Activated CD4-positive, CD25-positive, alpha-beta regulatory T cell treated with anti-CD3 and anti-CD28 coated beads, Interleukin-2, amount 50 U/mL, for 16 hours (primary cell): ENCODE measurements around the gene UQCR11.

Experiments
- DNase-seq: peaks from one replicate; pipeline ENCODE4 v3.0.0-alpha.2; 2020; ENCODE audit warnings: low read depth, low spot score

UQCR11 gene

DNA sequence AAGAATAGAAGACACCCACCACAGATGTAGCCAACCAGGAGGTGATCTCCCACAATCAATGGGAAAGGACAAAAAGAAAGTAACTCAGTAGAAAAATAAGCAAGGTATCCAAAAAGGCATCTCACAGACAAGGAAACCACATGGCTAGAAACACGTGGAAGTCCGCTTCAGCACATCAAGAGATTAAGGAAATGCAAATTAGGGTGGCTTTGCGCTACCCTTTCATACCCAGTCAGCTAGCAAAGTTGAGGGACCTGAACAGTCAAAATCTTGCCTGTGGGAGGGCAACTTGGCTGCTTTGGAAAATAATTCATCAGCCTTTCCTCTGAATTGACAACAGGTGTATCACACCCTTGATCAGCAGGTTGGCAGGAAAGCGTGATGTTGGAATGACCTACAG lies 11.6 kb upstream of the UQCR11 start:
- no peak for DNase-seq

DNA sequence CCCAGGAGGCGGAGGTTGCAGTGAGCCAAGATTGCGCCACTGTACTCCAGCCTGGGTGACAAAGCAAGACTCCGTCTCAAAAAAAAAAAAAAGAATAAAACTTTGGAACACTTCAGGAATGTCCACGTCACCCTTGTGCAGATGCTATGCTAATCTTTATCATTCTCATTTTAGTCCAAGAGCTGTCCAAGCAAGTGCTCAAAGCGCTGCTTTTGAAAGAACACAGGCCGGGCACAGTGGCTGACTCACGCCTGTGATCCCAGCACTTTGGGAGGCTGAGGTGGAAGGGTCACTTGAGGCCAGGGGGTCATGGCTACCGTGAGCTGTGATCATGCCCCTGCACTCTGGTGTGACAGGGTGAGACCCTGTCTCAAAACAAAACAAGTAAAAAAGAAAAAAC lies 11.1 kb upstream of the UQCR11 start:
- DNase-seq = no peak

DNA sequence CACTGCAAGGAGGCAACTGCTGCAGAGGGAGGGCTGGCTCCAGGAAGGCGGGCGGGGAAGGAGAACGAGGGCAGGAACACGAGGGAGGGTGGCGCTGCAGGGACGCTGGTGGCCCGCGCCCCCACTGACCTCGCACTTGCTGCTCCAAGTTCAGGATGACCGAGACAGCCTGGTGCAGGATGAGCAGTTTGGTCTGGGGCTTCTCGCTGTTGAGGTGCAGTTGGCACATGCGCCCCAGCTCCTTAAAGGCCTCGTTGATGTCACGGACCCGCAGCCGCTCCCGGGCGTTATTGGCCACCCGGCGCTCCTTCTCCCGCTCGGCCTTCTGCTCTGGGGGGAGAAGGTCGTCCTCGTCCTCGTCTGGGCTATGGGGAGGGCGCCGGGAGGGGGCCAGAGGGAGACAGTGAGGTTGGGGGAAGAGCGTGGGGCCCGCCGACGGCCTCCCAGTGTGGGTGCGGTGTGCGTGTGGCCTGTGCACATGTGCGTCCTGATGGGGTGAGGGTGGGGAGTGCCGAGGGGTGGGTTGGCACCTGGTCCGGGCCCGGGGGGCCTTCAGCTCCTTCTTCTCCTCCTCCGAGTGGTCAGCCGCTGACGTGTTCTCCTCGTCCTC lies 10.0 kb upstream of the UQCR11 start:
- DNase-seq = no peak

DNA sequence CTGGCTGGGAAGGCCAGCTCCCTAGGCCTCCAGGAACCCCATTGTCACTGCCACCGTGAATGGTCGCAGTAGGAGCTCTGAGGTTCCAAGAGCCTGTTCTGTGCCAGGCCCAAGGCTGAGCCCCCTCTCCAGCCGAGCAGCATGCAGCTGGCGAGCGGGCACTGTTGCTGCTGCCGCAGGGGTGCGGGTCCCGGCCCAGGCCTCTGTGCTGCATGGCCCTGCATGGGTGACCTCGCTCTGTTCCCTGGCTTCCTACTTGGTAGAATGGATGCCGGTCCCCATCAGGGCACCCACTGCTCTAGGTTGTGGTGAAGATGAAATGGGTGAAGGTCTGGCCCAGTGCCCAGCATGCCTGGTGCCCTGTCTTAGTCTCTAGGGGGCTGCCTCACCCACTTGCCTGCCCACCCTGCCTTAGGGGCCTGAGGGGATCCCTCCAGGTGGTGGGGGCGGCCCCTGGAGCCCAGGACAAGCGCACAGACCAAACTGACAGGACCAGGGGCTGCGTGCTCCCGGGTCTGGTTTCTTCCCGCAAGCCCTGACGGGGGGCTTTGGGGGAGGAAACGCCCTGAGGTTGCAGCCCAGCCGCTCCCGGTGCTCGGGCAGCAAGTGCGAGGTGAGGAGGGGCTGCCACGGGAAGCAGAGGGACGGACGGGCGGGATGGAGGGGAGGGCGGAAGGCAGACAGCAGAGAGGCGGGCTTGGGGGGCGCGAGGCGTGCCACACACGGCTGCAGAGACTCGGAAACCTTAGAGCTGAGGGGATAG lies 8.7 kb upstream of the UQCR11 start:
- no peak for DNase-seq

DNA sequence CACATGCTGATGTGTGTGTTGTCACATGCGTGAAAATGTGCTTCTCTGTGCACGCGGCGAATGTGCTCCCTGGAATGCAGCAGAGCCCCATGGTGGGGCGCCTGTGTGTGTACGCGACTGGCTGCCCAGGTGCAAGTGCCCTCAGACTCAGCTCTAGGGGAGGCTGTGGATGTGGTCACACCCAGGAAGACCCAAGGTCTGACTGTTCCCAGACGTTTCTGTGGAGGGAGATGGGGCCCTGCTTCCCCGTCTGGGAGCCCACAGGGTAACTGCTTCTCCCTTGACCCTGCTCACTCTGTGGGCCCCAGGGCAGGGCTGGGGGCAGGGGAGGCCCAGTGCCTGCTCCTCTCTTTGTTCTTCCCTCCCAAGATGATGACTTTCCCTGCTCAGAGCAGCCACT lies 7.9 kb upstream of the UQCR11 start:
- no peak for DNase-seq

DNA sequence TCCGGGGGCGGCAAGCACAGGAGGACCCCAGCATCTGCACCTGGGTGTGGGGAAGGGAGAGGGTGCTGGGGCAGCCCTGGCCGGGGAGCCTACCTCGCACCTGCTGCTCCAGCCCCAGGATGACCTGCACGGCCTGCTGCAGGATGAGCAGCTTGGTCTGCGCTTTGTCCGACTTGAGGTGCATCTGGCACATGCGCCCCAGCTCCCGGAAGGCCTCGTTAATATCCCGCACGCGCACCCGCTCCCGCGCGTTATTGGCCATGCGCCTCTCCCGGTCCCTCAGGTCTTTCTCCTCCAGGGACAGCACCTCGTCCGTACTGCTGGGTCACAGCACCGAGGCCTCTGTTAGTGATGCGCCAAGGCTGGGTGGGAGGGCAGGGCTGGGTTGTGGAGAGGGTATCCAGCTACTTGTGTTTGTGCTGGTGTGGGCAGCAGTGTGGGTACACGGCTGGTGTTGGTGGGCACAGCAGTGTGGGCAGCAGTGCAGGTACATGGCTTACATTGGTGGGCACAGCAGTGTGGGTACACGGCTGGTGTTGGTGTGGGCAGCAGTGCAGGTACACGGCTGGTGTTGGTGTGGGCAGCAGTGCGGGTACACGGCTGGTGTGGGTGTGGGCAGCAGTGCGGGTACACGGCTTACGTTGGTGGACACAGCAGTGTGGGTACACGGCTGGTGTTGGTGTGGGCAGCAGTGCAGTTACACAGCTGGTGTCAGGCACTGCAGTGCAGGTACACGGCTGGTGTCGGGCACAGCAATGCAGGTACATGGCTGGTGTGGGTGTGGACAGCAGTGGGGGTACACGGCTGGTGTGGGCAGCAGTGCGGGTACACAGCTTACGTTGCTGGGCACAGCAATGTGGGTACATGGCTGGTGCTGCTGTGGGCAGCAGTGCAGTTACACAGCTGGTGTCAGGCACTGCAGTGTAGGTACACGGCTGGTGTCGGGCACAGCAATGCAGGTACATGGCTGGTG lies 7.1 kb upstream of the UQCR11 start:
- DNase-seq = no peak

DNA sequence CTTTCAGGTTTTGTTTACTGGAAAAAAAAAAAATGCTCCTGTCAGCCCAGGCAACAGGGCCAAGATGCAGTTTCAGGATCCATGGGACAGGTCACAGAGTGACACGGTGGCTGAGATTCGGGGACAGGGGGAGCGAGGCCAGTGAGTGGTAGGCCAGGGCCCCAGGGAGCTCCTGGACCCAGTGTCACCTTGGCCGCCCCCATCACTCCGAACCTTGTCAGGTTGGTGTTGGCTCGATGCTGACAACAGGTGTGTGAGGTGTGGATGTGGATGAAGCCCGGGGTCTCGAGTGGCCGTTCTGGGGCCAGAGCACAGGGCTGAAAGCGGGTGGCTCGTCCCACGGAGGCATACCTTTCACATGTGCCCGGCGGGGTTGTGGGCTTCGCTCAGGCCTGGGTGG lies 6.1 kb upstream of the UQCR11 start:
- DNase-seq = no peak

DNA sequence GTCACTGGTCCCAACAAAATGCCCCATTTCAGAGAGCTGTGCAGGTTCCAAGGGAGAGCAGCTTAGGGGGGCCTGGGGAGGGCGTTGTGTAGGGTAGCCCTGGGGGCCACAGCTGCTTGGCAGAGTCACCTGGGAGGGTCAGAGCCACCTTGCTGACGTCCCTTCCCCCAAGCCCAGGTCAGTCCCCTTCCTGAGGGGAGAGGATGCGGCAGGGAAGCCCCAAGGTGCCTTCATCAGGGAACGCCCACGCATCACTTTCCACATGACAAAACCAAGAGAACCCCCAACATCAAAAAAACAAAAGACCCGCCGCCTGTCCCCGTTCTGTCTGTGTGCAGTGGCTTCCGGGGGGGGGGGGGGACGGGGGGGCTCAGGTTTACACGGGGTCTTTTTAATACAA lies 5.3 kb upstream of the UQCR11 start:
- DNase-seq = no peak

DNA sequence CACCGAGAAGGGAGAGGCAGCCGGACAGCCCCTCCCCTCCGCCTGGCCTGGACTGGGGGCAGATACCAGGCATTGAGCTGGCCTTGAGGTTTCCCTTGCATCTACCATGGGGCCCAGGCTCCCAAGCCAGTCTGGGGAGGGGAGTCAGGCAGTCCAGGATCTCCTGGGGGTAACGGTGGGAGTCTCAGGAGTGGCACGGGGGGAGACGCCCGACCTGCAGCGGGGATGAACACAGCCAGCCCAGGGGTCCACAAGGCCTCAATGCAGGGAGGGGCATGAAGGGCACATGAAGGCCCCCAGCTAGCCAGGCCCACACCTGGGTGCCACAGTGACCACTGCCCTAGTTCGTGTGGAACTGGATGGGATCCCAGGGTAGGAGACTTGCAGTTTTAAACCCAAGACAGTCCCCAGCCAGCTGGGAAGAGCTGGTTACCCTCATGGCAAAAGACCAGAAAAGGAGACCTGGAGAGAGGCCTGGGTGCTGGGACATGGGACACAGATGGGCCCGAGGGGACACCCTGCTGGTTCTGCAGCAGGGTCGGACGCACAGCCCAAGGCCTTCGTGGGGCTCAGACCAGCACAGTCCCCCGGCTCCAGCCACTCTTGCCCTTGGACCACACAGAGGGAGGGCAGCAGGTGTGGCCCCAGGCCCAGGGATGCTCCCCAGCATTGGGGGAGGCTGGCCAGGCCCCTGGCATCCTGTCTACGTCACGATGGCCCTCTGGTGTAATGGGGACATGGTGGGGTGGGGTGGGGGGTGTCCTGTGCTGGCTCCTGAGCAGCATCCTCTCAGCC lies 4.6 kb upstream of the UQCR11 start:
- no peak for DNase-seq

DNA sequence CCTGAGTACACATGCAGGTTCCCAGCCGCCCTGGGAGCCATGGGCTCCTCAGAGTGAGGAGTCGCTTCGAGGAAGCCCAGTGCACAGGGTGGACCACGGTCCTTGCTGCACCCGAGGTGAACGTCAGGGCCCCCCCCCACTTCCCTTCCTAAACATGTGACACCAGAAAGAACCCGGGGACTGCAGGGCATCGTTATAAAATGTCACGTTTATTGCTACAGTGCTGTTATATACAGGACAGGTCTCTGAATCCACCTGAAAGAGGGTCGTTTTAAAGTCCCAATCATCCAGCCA lies 3.8 kb upstream of the UQCR11 start:
- no peak for DNase-seq

DNA sequence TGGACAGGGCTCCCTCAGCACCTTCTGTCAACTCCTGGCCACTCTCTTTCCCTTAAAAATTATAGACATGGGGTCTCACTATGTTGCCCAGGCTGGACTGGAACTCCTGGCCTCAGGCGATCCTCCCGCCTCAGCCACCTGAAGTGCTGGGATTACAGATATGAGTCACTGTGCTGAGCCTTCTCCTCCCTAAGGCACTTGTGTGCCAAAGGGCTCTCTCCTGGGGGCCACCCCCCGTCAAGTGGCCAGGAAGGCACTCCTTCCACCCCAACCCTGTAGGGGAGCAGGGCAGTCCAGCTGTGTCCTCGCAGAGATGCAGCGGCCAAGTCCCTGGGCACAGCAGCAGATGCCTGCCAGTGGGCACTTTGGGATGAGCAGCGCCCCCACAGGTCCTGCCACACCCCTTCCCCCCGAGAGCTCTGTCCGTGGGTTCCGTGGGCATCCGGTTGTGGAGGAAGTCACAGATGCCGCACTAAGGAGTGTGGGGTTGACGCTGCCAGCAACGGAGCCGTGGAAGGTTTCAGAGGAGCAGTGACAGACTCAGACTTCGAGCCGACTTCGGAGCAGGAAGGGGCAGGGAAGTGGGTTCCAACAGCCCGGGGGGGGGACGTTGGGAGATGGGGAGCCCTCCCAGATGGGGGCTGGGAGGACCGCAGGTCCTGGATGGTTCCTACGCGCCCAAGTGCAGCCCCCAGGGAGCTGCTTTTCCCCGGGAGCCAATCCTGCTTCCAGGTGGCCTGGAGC lies 3.3 kb upstream of the UQCR11 start:
- no peak for DNase-seq

DNA sequence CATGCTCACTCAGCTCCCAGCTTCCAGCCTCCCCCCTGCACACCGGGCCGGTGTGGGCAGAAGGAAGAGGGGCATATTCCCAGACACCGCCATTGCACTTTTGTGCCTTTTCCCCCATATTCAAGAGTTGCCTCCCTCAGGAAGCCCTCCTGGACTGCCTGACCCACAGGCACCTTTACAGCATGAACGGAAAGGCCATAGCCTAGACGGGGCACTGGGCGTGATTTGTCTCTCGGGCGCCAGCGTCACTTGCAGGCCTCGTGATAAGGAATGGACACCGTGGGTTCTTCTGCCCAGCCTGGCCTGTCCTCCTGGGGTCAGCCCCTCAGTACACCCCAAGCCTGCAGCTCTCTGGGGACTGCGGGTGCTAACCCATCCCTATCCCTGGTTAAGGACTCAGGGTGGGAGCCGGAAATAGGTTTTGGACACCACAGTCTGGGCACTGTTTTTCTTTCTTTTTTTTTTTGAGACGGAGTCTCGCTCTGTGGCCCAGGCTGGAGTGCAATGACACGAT lies 933 bp upstream of the UQCR11 start:
- no peak for DNase-seq

DNA sequence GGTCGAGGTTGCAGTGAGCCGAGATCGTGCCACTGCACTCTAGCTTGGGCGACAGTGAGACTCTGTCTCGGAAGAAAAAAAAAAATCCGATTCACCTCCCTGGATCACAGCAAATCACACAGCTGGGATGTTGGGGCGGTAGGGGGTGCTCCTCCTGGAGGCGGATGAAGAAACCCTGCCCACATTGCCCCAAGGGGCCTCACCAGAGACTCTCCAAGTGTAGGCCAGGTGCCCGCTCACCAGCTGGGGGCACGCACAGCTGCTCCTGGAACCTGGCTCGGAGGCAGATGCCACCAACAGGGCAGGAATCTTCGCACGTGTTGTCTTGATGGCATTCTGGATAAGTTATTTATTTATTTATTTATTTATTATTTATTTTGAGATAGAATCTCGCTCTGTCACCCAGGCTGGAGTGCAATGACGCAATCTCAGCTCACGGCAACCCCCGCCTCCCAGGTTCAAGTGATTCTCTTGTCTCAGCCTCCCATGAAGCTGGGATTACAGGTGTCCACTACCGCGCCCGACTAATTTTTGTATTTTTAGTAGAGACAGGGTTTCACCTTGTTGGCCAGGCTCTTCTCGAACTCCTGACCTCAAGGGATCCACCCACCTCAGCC lies 3.1 kb downstream of the UQCR11 start:
- DNase-seq = no peak

DNA sequence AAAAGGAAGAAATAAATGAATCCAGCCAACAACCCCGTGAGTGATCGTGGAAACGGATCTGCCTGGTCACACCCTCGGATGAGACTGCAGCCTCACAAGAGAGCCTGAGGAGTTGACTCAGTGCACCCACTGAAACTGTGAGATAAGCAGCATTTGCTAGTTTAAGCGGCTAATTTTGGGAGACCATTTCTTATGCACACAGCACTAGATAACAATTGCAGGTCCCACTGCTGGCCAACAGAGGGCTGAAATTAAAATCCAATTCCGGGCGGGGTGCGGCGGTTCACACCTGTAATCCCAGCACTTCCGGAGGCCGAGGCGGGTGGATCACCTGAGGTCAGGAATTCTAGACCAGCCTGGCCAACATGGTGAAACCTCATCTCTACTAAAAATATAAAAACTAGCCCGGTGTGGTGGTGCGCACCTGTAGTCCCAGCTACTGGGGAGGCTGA lies 3.6 kb downstream of the UQCR11 start:
- no peak for DNase-seq

DNA sequence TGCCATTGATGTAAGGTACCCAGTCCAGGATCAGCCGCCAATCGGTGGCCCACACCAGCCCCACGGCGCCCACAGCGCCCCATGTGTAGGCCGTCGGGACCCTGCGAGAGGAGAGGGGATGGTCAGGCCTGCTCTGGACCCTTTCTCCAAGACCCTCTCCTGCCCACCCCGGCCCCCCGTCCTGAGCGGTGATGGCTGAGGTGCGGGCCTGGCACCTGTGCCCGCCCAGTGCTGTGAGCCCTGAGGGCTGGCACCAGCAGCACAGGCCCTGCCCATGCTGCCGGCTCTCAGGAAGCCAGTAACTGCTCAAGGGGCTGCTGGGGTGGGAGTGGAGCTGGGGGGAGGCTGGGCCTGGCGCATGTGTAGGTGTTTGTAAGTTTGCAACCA lies 5.8 kb downstream of the UQCR11 start:
- DNase-seq = no peak

DNA sequence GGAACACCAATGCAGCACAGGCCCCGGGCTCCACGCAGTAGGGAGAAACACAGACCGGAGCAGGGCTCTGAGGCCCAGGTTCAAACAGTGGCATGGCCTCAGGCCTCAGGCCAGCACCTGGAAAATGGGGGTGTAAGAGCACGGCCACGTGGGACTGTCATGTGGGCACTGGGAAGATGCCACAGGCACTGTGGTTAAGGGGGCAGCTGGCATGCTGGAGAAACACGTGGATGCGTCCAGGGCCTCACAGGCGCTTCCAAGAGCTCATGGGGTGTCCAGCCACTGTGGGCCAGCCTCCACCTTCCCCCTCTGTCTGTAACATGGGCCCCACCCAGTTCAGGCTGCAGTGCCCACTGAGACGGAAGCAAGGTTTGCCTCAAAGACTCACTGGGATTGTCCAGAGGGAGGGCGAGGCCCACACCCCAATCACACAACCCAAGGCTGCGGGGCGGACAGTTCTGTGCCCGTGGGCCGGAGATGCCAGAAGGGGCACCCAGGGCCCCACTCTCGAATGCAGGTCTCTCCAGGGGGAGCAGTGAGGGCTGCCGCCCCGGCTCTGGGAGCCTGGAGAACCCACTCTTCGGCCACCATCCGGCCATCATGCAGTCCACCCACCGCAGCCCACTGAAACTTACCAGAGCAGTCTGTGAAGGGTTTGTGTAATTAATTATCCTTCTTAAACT lies 6.3 kb downstream of the UQCR11 start:
- DNase-seq = no peak

DNA sequence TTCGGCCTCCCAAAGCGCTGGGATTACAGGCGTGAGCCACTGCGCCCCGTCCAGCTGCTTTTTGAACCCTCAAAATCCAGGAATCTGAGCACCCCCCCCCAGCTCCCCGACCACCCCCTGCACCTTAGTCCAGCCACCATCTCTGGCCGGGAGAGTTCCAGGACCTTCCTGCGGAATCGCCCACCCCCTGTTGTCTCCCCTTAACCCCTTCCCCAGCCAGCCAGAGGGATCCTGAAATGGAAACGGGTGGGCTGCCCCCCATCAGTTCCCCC lies 11.8 kb downstream of the UQCR11 start:
- no peak for DNase-seq

DNA sequence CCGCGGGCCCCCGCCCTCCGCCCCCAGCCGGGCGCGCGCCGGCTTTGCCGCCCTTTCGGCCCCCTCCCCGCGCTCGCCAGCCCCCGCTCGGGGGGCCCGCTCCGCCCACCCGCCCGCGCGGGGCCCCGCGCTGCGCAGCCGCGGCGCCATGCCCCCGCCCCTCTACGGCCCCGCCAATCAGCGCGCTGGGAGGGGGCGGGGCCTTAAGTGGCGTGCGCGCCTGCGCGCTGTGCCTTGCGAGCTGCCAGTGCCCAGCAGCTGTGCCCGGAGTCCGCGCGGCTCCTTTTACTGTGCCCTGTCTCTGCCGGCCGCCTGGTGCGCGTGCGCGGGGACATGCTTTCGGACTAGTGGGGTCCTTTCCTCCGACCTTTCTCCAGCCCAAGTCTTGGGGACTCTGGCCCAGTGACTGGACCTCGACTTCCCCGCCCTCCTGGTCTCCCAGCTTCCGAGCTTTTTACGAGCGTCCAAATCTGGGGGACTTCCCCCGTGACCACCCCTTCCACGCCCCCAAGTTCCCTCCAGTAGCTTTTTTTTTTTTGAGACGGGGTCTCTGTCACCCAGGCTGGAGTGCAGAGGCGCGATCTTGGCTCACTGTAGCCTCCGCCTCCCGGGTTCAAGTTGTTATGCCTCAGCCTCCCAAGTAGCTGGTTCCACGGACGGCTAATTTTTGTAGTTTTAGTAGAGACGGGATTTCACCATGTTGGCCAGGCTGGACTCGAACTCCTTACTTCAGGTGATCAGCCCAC lies 12.3 kb downstream of the UQCR11 start, which contains the start of gene MBD3:
Gene MBD3, minus strand, starts transcription at position 111 of the 746 bp plus-strand sequence. CDS start 234 bp downstream, outside the sequence.
- peak; percentile 78 for DNase-seq
